SU-DHL-6 (cell line): Measurements from ENCODE around the gene MYL4.

Experiments used
- H2AFZ ChIP-seq: fragments of 200-600 bp; sonication (generic); 2 replicates; pipeline ENCODE4 v1.6.1; 2014; ENCODE audit warnings: low read depth, mild to moderate bottlenecking, moderate library complexity, mixed read lengths, antibody characterized with exemption, low read length; ENCODE audit not compliant: severe bottlenecking
- H3F3A ChIP-seq: fragments of 200-600 bp; shearing (Covaris generic); 2 replicates; pipeline ENCODE4 v1.6.0; 2016; ENCODE audit warnings: antibody characterized with exemption, mild to moderate bottlenecking; ENCODE audit not compliant: insufficient read depth
- H3K27ac ChIP-seq: fragments of 200-600 bp; sonication (generic); 2 replicates; pipeline ENCODE4 v1.5.1; 2016; ENCODE audit warnings: low read depth, mild to moderate bottlenecking, low read length, moderate library complexity, mixed read lengths
- H3K27me3 ChIP-seq: fragments of 200-600 bp; sonication (generic), shearing (Covaris generic); 2 replicates; pipeline ENCODE4 v1.6.0; 2014; ENCODE audit warnings: mild to moderate bottlenecking, low read length
- H3K36me3 ChIP-seq: fragments of 200-600 bp; sonication (generic); 2 replicates; pipeline ENCODE4 v1.6.1; 2014; ENCODE audit warnings: mild to moderate bottlenecking, low read length, mixed read lengths
- H3K4me2 ChIP-seq: fragments of 300-600, 200-600 bp; shearing (Covaris generic), sonication (generic); 2 replicates; pipeline ENCODE4 v1.6.0; 2014; ENCODE audit warnings: low read length, low read depth, mild to moderate bottlenecking; ENCODE audit not compliant: poor library complexity, severe bottlenecking
- H3K4me3 ChIP-seq: fragments of 200-600 bp; sonication (generic); 2 replicates; pipeline ENCODE4 v1.5.1; 2014; ENCODE audit warnings: antibody characterized with exemption, low read length, mild to moderate bottlenecking, mixed read lengths; ENCODE audit not compliant: insufficient read depth, poor library complexity, severe bottlenecking
- H3K79me2 ChIP-seq: fragments of 200-600 bp; sonication (generic); 2 replicates; pipeline ENCODE4 v1.6.1; 2014; ENCODE audit warnings: mild to moderate bottlenecking, low read length, moderate library complexity; ENCODE audit not compliant: insufficient read depth
- H3K9ac ChIP-seq: fragments of 200-600 bp; sonication (generic); 2 replicates; pipeline ENCODE4 v1.7.0; 2014; ENCODE audit warnings: mild to moderate bottlenecking, low read length
- H3K9me2 ChIP-seq: fragments of 200-600 bp; sonication (generic); replicated peaks from 2 replicates; pipeline ENCODE4 v1.6.1; 2014; ENCODE audit warnings: low read length; ENCODE audit not compliant: insufficient read depth
- H3K9me3 ChIP-seq: fragments of 200-600 bp; sonication (generic); 2 replicates; pipeline ENCODE4 v1.6.1; 2014; ENCODE audit warnings: low read length, mixed read lengths; ENCODE audit not compliant: insufficient read depth
- H4K20me1 ChIP-seq: fragments of 200-600 bp; sonication (generic); 2 replicates; pipeline ENCODE4 v1.6.1; 2014; ENCODE audit warnings: low read depth, mild to moderate bottlenecking, antibody characterized with exemption, low read length, moderate library complexity, mixed read lengths
- EZH2phosphoT487 ChIP-seq: fragments of 200-600 bp; sonication (generic), shearing (Covaris generic); conservative IDR thresholded peaks from 2 replicates; pipeline ENCODE4 v1.6.1; 2018; ENCODE audit warnings: mild to moderate bottlenecking, antibody characterized with exemption, low read length, moderate library complexity, mixed read lengths
- TF ChIP-seq, protein P1 (sequence below): fragments of 200-600 bp; sonication (generic); IDR thresholded peaks from one replicate; pipeline ENCODE4 v1.5.1; 2017; ENCODE audit warnings: antibody characterized with exemption, mild to moderate bottlenecking, low read length, moderate library complexity; ENCODE audit not compliant: insufficient read depth, poor library complexity, severe bottlenecking

MYL4 gene

DNA sequence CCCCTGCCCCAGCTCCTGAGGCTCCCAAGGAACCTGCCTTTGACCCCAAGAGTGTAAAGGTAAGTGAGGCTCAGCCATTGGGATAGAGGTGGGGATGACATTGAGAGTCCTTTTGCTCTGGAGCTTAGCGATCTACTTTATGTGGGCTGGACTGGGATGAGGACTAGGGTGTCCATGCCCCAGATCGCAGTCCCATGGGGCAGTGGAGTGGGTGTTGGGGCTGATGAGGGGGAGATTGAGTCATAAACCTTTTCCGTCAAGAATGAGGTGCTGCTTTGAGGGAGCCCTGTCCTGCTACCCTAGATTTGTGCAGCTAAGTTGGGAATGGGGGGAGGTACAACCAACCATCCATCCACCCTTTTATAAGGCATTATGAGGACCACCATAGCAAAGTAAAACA, 351 bp downstream of the MYL4 start:
- no peak overlapping the region for H3K9ac ChIP-seq
- peaks cover 27% of the 10 kb centered on the region for H3F3A ChIP-seq
- no peak overlapping the region for H3K4me3 ChIP-seq
- no peaks in the 10 kb centered on the region for H4K20me1 ChIP-seq
- TF ChIP-seq, protein P1, sequence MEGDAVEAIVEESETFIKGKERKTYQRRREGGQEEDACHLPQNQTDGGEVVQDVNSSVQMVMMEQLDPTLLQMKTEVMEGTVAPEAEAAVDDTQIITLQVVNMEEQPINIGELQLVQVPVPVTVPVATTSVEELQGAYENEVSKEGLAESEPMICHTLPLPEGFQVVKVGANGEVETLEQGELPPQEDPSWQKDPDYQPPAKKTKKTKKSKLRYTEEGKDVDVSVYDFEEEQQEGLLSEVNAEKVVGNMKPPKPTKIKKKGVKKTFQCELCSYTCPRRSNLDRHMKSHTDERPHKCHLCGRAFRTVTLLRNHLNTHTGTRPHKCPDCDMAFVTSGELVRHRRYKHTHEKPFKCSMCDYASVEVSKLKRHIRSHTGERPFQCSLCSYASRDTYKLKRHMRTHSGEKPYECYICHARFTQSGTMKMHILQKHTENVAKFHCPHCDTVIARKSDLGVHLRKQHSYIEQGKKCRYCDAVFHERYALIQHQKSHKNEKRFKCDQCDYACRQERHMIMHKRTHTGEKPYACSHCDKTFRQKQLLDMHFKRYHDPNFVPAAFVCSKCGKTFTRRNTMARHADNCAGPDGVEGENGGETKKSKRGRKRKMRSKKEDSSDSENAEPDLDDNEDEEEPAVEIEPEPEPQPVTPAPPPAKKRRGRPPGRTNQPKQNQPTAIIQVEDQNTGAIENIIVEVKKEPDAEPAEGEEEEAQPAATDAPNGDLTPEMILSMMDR = no peak
- TF ChIP-seq EZH2phosphoT487 = no peak
- H2AFZ ChIP-seq = no peak overlapping the region
- no peak overlapping the region for H3K4me2 ChIP-seq
- no peaks in the 10 kb centered on the region for H3K27me3 ChIP-seq
- H3K9me3 ChIP-seq = no peaks in the 10 kb centered on the region
- no peaks in the 10 kb centered on the region for H3K9me2 ChIP-seq
- H3K27ac ChIP-seq = no peak overlapping the region
- no peaks in the 10 kb centered on the region for H3K79me2 ChIP-seq
- H3K36me3 ChIP-seq = no peaks in the 10 kb centered on the region

DNA sequence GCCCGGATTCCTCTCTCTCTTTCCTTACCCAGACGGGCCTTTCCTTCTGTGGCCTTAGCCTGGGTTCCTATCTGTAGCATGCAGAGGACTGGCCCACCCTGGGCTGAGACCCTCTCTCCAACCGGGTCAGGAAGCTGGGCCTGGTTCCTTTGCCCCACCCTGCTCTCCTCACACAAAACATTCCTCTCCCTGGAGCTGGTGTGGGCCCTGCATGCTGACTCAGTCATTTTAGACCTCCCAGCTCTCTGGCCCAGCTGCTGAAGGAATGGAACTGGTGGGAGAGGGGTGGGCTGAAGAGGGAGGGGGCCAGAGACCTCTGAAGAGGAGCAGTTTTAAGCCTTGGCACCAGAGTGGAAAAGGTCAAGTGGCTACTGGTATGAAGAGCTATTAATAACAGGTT, 957 bp downstream of the MYL4 start:
- Histone ChIP-seq H3K4me3 (no peak overlapping the region), H3K9me2 (no peaks in the 10 kb centered on the region), H3K9ac (no peak overlapping the region), H2AFZ (no peak overlapping the region), H3K4me2 (no peak overlapping the region), H3K36me3 (no peaks in the 10 kb centered on the region), H3K27me3 (no peaks in the 10 kb centered on the region), H3K27ac (no peak overlapping the region), H3K79me2 (no peaks in the 10 kb centered on the region), H3F3A (peaks cover 21% of the 10 kb centered on the region), H4K20me1 (no peaks in the 10 kb centered on the region), H3K9me3 (no peaks in the 10 kb centered on the region)
- TF ChIP-seq, protein P1 = no peak
- TF ChIP-seq EZH2phosphoT487 = no peak

GRCh38 chr17:47210779-47211178, 1.6 kb downstream of the MYL4 start:
- Histone ChIP-seq H3K36me3 (no peaks in the 10 kb centered on the region), H4K20me1 (no peaks in the 10 kb centered on the region), H3K79me2 (no peaks in the 10 kb centered on the region), H3K9ac (no peak overlapping the region), H3K4me3 (no peak overlapping the region), H3K9me2 (no peaks in the 10 kb centered on the region), H3K4me2 (no peak overlapping the region), H3K9me3 (no peaks in the 10 kb centered on the region), H3K27me3 (no peaks in the 10 kb centered on the region), H3F3A (peaks cover 16% of the 10 kb centered on the region), H3K27ac (no peak overlapping the region), H2AFZ (no peak overlapping the region)
- TF ChIP-seq, protein P1 = no peak
- TF ChIP-seq EZH2phosphoT487 = no peak
